RPMI7951 (cell line): ENCODE measurements around the gene EFNA2. TPM values are rescaled to one million over a fixed set of nuclear protein-coding genes. Genes with fewer than 3 reads are reported as not detected.
A peak's percentile ranks its signal among the peaks of the same experiment; 100 is the strongest.
"Not testable (repeated sequence)": the region's sequence is repeated elsewhere in the genome, so short reads cannot be mapped to it uniquely, and the experiment has no call there.

Source experiments
- DNase-seq: peaks from one replicate; pipeline ENCODE4 v3.0.0-alpha.2; 2012; ENCODE audit warnings: low read depth
- total RNA-seq: library from RNA; depleted of rRNA; stranded (reverse); fragments of >200 nt; shearing (Covaris generic); gene quantifications from 2 replicates; pipeline ENCODE4 v1.2.3, GENCODE V29; 2014; rRNA removed

Gene EFNA2
- not detected in 2 replicates for total RNA-seq

GRCh38 chr19:1285737-1286360 lies at the start of gene EFNA2:
Gene EFNA2, plus strand, starts transcription at chr19:1285873. Its CDS starts 296 bp downstream, at chr19:1286169.
- no peak for DNase-seq

DNA sequence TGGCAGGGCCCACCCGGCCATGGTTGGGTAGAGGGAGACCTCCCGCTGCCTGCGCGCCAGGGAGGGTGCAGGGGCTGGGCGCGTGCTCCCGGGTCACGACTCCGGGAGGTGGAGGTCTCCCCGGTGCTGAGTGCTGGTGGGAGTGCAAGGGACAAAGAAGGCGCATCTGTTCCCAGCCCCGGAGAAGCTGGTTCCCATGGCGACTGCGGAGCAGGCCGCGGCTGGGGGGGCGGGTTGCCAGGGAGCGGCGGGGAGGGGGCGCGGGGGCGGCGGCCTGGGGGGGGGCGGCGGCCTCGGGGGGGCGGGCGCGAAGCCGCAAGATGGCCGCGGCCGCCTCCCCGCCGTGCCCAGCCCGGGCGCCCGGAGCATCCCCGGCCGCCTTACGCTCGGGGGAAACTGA lies 49.1 kb upstream of the EFNA2 start:
- no peak for DNase-seq

GRCh38 chr19:1237027-1237659 lies 48.5 kb upstream of the EFNA2 start:
- no peak for DNase-seq

- DNase-seq, result no peak
These were observed 47.8 kb upstream of the EFNA2 start, which contains the start of gene CBARP for GRCh38 chr19:1237754-1238368. Gene CBARP, minus strand, starts transcription at chr19:1238005. Its CDS starts 1,905 bp downstream, at chr19:1236100.

- DNase-seq, result no peak
These were observed 47.0 kb upstream of the EFNA2 start for GRCh38 chr19:1238369-1239303.

DNA sequence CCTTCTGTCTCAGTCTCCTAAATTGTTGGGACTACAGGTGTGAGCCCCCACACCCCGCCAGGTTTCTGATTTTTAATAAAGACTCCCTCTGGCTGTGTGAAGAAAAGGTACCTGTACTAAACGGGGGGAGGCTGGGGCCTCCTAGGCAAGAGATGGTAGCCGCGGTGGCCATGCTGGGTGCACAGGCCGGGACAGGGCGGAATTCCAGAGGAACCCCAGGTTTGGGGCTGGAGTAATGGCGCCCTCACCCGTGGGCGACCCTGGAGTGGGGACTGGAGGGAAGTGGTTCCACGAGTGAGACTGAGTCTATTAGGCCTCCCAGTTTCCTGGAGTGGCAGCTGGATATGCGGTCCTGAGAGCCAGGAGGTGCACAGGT lies 46.3 kb upstream of the EFNA2 start:
- no peak for DNase-seq

DNA sequence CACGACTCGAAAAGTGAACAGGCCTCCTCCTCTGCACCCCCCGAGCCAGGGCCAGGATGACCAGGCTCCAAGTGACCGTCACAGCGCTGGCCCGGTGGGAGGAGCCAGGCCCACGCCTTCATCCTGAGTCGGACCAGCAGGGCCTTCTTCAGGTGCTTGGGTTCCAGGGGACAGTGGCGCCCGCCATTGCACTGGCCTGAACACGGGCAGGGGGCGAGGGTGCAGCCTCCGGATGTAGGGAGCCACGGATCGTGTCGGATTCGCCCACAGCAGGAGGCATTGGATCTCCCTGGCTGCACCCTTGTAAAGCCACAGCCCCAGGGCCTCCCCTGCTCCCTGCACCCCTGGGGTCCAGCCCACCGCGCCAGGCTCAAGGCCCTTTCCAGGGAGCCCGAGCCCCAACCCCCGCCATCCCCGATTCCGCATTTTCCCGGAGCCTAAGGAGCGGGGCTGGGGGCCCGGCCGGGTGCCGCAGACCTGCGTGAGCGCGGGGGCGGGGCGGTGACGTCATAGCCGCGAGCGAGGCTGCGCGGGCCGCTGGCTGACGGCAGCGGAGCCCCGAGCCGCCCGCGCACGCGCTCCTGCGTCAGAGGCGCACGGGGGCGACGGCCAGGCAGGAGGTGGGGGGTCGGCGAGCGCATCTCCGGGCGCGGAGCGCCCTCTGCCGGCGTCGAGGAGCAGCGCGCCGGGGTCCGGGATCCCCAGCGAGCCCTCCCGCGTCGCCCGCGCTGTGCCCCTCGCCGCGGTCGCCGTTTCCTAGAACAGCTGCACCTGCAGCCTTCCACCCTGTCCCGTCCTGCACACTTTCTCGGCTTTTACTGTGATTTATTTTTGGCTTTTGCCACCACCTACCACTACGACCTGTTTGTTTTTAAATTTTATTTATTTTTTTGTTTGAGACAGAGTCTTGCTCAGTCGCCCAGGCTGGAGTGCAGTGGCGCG lies 45.6 kb upstream of the EFNA2 start:
- peak; percentile 83 for DNase-seq

DNA sequence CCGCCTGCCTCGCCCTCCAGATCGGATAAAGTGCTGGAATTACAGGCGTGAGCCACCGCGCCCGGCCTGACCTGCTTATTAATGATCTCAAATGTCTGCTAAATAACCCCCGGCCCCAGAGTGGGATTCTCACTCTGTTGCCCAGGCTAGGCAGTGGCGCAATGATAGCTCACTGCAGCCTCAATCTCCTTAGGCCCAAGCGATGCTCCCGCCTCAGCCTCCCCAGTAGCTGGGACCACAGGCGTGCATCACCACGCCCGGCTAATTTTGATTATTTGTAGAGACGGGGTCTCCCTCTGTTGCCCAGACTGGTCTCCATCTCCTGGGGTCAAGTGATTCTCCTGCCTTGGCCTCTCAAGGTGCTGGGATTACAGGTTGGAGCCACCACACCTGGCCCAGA lies 44.7 kb upstream of the EFNA2 start:
- DNase-seq, result no peak

DNA sequence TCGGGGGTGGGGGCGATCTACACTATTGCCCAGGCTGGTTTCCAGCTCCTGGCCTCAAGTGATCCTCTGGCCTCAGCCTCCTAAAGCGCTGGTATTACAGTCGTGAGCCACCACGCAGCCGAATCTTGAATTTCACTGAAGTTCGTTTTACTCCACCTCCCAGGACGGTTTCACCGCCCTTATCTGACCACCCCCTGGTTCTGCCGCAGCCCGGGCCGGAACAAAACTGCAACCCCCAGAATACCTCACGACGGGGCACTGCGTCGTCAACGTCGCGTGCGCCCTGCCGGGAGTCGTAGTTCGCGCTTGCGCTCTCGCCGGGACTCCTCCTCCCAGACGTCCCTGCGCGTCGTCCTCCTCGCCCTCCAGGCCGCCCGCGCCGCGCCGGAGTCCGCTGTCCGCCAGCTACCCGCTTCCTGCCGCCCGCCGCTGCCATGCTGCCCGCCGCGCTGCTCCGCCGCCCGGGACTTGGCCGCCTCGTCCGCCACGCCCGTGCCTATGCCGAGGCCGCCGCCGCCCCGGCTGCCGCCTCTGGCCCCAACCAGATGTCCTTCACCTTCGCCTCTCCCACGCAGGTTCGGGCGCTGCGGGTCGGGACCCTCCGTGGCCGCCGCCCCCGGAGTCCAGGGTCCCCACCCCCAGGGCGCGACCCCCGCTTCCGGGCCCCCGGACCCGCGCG lies 44.1 kb upstream of the EFNA2 start, which contains the start of gene ATP5F1D:
Gene ATP5F1D (plus strand): TSS at position 335 of the 679 bp plus-strand sequence. CDS start 100 bp downstream, at position 435.
- DNase-seq, result peak; percentile 95

DNA sequence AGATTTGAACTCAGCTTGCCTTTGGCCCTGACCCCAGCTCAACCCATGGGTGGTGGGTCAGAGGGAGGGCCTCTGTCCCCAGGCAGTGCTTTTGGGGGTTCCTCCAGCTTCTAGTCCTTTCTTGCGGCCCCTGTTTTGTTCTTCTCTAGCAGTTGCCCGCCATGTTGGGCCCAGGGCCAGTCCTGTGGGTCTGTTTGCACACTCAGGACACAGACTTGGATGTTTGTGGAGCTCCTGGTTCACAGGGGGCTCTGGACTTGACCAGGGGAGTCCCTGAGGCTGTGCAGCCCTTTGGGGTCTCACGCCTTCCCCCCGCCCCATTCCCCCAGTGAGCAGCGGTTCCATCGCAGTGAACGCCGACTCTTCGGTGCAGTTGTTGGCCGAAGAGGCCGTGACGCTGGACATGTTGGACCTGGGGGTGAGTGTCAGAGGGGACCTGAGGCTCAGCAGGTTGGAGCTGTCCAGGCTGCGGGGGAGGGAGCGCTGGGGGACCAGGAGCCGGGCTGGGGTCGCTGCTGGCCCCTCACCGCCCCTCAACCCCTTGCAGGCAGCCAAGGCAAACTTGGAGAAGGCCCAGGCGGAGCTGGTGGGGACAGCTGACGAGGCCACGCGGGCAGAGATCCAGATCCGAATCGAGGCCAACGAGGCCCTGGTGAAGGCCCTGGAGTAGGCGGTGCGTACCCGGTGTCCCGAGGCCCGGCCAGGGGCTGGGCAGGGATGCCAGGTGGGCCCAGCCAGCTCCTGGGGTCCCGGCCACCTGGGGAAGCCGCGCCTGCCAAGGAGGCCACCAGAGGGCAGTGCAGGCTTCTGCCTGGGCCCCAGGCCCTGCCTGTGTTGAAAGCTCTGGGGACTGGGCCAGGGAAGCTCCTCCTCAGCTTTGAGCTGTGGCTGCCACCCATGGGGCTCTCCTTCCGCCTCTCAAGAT lies 41.6 kb upstream of the EFNA2 start:
- DNase-seq, result peak; percentile 79

DNA sequence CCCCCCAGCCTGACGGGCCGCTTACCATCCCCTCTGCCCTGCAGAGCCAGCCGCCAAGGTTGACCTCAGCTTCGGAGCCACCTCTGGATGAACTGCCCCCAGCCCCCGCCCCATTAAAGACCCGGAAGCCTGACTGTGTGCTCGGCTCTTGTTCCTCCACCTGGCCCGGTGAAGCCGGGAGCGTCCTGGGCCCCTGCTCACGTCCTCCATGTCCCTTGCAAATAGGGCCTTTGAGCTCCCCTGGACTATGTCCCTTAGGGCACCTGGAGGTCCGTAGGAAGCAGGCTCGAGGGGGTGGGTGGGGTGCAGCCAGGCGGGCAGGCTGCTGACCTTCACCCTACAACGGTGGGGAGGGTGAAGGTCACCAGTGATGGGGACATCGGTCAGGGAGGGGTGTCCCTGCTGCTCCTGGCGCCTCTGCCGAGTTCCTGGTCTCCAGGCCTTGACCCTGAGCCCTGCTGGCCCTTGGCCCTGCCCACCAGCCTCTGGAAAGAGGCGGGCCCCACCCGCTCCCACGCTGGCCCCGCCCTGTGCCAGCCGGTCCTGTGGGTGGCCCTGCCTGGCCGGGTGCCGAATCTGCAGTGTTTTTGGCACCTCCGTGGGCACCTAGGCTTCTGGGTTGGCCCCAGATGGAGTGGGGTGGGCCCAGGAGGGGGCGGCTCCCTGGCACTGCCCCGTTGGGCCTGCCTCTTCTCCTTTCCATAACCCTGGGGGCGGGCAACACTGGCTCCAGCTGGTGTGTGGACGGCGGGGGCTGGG lies 40.8 kb upstream of the EFNA2 start:
- DNase-seq, result no peak

GRCh38 chr19:1245494-1246264 lies 40.0 kb upstream of the EFNA2 start:
- no peak for DNase-seq

GRCh38 chr19:1246265-1247087 lies 39.2 kb upstream of the EFNA2 start:
- not testable (repeated sequence) for DNase-seq

GRCh38 chr19:1247748-1248138 lies 37.9 kb upstream of the EFNA2 start:
- DNase-seq, result no peak

GRCh38 chr19:1248139-1248785 lies 37.4 kb upstream of the EFNA2 start, which contains the start of gene MIDN:
Gene MIDN, plus strand, starts transcription at chr19:1248583. Its CDS starts 1,714 bp downstream, at chr19:1250297.
- DNase-seq, result peak; percentile 84

DNA sequence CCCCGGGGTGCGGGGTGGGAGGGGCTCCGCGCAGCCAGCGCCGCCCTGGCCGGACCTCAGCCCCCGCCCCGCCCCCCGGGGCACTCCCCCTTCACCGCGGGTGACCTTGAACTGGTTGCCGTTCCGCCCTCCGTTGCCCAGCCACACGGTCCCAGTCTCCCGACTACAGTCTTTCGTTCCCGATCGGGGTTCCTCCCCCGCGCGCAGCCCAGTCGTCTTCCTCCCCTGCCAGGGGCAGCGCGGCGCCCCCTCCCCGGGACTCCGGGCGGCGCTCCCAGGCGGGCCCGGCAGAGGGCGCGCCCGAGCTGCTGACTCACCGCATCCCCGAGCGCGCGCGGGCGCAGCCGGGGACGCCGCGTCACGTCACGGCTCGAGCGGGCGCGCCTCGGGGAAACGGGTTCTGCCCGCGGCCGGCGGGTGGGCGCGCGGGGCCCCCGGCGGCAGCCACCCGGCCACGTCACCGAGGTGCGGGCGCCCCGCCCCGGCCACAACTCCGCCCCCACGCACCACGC lies 36.8 kb upstream of the EFNA2 start:
- DNase-seq, result peak; percentile 68
